GM12891 (cell line): ENCODE results near the gene POLE2. TPM values are rescaled to one million over a fixed set of nuclear protein-coding genes. Genes with fewer than 3 reads are reported as not detected.
A peak's percentile ranks its signal among the peaks of the same experiment; 100 is the strongest.
"Not testable (repeated sequence)": the region's sequence is repeated elsewhere in the genome, so short reads cannot be mapped to it uniquely, and the experiment has no call there.

Experiments used
- DNase-seq: peaks from one replicate; pipeline ENCODE4 v3.0.0; 2011; ENCODE audit warnings: low spot score; ENCODE audit not compliant: insufficient read length
- FAIRE-seq: peaks from 2 replicates; lab custom pipeline; 2011; peaks lifted over from hg19 to GRCh38; lab: Jason Lieb, UNC
- PAX5 ChIP-seq: IDR thresholded peaks from 2 replicates; pipeline ENCODE4 v1.6.1; 2011; ENCODE audit warnings: low read length, moderate library complexity, mild to moderate bottlenecking; ENCODE audit not compliant: insufficient read depth, severe bottlenecking
- POLR2A ChIP-seq: IDR thresholded peaks from 2 replicates; pipeline ENCODE4 v1.6.1; 2011; ENCODE audit warnings: low read depth, low read length, control low read depth
- POLR2AphosphoS5 ChIP-seq: IDR thresholded peaks from 2 replicates; pipeline ENCODE4 v1.6.1; 2011; ENCODE audit warnings: low read depth, low read length, control low read depth
- POU2F2 ChIP-seq: IDR thresholded peaks from 2 replicates; pipeline ENCODE4 v1.6.1; 2011; ENCODE audit warnings: low read depth, mild to moderate bottlenecking, control low read depth, low read length, moderate library complexity
- SPI1 ChIP-seq: IDR thresholded peaks from 2 replicates; pipeline ENCODE4 v1.6.1; 2011; ENCODE audit warnings: low read depth, low read length, control low read depth
- TAF1 ChIP-seq: IDR thresholded peaks from 2 replicates; pipeline ENCODE4 v1.6.1; 2011; ENCODE audit warnings: low read depth, low read length, control low read depth
- polyA plus RNA-seq: library from polyadenylated mRNA; unstranded; fragments of >200 nt; gene quantifications from one replicate; pipeline ENCODE4 v1.2.1, GENCODE V29; 2012; ENCODE audit warnings: low read depth, missing spikeins, inconsistent platforms; ENCODE audit not compliant: missing spikeins

Gene POLE2
- 11.9 TPM for polyA plus RNA-seq

- peak; percentile 95 for FAIRE-seq
- DNase-seq: peak; percentile 74
- peak; percentile 38; the same call in 1 of the 2 replicates for TF ChIP-seq POLR2AphosphoS5
- TF ChIP-seq SPI1: no peak
- TF ChIP-seq TAF1: peak; percentile 74
- TF ChIP-seq POLR2A: peak; percentile 59
- TF ChIP-seq POU2F2: 0 out of 2 replicates have a peak, but pooled peaks have one; percentile 30
These were observed at the start of gene POLE2 for GRCh38 chr14:49687942-49688700. Gene POLE2, minus strand, starts transcription at chr14:49688214. Its CDS starts 11 bp downstream, at chr14:49688203.

- not testable (repeated sequence) for DNase-seq, FAIRE-seq
These were observed 47.7 kb upstream of the POLE2 start for GRCh38 chr14:49735669-49736068.

GRCh38 chr14:49733836-49734235 is 45.8 kb upstream of the POLE2 start:
- TF ChIP-seq POLR2AphosphoS5 (no peak), TAF1 (no peak), PAX5 (no peak), POU2F2 (no peak), POLR2A (no peak), SPI1 (no peak)
- no peak for DNase-seq
- FAIRE-seq: no peak

- FAIRE-seq: no peak
- TF ChIP-seq PAX5: no peak
- no peak for TF ChIP-seq TAF1
- no peak for TF ChIP-seq POLR2A
- TF ChIP-seq SPI1: no peak
- no peak for TF ChIP-seq POU2F2
- no peak for TF ChIP-seq POLR2AphosphoS5
- DNase-seq: no peak
These were observed 44.9 kb upstream of the POLE2 start for GRCh38 chr14:49732896-49733295.

- peak; percentile 9 for FAIRE-seq
- no peak for DNase-seq
- TF ChIP-seq PAX5: no peak
- no peak for TF ChIP-seq POLR2AphosphoS5
- TF ChIP-seq SPI1: no peak
- no peak for TF ChIP-seq TAF1
- no peak for TF ChIP-seq POU2F2
- TF ChIP-seq POLR2A: no peak
These were observed 39.2 kb upstream of the POLE2 start for GRCh38 chr14:49727171-49727570.

- not testable (repeated sequence) for FAIRE-seq
These were observed 33.9 kb upstream of the POLE2 start for GRCh38 chr14:49721733-49722435.

GRCh38 chr14:49720744-49721143 is 32.7 kb upstream of the POLE2 start:
- FAIRE-seq: no peak
- no peak for TF ChIP-seq TAF1
- no peak for TF ChIP-seq POU2F2
- TF ChIP-seq SPI1: no peak
- no peak for TF ChIP-seq POLR2A
- TF ChIP-seq PAX5: no peak
- TF ChIP-seq POLR2AphosphoS5: no peak
- no peak for DNase-seq

More at GRCh38 chr14:49721733-49722435, 33.9 kb upstream of the POLE2 start:
- DNase-seq: not testable (repeated sequence)

GRCh38 chr14:49710993-49711392 is 23.0 kb upstream of the POLE2 start:
- FAIRE-seq, DNase-seq: not testable (repeated sequence)

GRCh38 chr14:49704471-49704870 is 16.5 kb upstream of the POLE2 start:
- FAIRE-seq, DNase-seq: not testable (repeated sequence)

GRCh38 chr14:49703965-49704364 is 16.0 kb upstream of the POLE2 start:
- TF ChIP-seq SPI1 (no peak), POU2F2 (no peak), POLR2AphosphoS5 (no peak), PAX5 (no peak)
- FAIRE-seq (no peak), DNase-seq (no peak)

GRCh38 chr14:49702725-49703124 is 14.7 kb upstream of the POLE2 start:
- FAIRE-seq: no peak

GRCh38 chr14:49693735-49694124 is 5.7 kb upstream of the POLE2 start:
- FAIRE-seq, DNase-seq: not testable (repeated sequence)

More at GRCh38 chr14:49702725-49703124, 14.7 kb upstream of the POLE2 start:
- no peak for DNase-seq
- TF ChIP-seq SPI1: no peak
- no peak for TF ChIP-seq POU2F2
- no peak for TF ChIP-seq PAX5
- no peak for TF ChIP-seq POLR2AphosphoS5
- TF ChIP-seq TAF1: no peak
- TF ChIP-seq POLR2A: no peak
